Fibroblast of skin of abdomen (primary cell): ENCODE results near the gene KLF12.

Experiments used
- DNase-seq: peaks from one replicate; pipeline ENCODE4 v3.0.0-alpha.2; 2013

The KLF12 gene

GRCh38 chr13:74102691-74103090 lies 31.5 kb downstream of the KLF12 start:
- no peak for DNase-seq

GRCh38 chr13:74101436-74101835 lies 32.8 kb downstream of the KLF12 start:
- DNase-seq = no peak

DNA sequence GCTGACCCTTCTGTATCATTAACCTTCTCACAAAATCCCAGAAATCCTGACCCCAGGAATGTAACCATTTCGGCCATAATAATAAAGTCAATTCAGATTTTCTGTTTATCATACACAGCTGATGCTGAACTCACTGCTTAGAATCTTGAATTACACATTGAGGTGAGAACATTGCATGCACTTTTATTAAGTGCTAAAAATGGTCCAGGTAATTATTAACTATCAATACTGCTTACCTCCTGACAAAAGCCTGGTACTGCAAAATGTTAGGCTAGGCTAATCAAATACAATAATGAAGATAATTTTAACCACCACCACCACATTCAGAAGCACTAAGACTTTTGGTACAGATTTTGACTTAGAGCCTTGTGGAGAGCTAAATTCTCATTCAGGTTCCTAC lies 36.1 kb downstream of the KLF12 start:
- DNase-seq = no peak

DNA sequence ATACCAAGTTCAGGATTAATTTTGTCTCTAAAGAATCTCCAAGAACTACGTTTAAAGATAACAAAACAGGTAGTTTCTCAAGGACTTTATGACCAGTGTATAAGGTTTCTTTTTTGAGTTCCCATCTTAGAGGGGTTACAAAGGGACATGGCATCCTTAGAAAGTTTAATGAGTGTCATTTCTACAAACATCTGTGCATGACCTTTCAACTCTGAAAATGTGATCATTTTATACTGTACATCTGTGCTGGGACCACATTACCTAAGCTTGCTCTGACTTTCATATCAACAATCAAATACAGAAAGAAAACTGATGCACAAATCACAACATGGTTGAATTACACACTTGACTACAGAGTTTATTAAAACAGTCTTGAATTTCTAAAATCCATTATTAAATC lies 37.1 kb downstream of the KLF12 start:
- no peak for DNase-seq

DNA sequence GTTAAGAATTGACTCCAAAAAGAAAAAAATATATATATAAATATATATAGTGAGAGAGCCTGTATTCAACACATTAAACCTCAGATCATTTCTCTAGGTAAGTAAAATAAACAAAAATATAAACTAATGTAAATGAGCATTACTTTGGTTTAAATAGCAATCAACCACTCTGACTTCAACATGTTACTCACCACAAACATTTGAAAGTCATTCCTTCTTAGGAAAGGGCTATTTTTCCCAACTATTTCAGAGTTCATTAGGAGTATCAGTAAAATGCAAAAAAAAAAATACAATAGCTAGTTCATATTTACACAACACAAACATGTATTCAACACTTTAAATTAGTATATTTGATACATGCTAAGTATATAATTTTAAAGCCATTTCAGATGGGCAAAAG lies 40.5 kb downstream of the KLF12 start:
- no peak for DNase-seq

DNA sequence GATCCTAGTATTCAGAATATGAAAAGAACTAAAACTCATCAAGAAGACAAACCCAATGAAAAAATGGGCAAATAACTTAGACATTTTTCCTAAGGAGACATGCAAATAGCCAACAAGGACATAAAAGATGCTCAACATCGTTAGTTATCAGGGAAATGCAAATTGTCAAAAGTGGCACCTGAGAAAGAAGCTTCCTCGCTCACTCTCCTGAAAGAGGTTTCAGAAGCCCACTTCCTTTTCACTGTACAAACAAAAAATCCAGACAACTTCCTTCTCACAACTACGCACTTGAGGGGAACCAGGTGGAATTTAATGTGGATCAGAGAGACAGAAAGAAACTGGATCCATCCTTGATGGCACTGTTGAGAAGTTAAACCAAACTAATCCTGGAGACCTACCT lies 41.5 kb downstream of the KLF12 start:
- no peak for DNase-seq

DNA sequence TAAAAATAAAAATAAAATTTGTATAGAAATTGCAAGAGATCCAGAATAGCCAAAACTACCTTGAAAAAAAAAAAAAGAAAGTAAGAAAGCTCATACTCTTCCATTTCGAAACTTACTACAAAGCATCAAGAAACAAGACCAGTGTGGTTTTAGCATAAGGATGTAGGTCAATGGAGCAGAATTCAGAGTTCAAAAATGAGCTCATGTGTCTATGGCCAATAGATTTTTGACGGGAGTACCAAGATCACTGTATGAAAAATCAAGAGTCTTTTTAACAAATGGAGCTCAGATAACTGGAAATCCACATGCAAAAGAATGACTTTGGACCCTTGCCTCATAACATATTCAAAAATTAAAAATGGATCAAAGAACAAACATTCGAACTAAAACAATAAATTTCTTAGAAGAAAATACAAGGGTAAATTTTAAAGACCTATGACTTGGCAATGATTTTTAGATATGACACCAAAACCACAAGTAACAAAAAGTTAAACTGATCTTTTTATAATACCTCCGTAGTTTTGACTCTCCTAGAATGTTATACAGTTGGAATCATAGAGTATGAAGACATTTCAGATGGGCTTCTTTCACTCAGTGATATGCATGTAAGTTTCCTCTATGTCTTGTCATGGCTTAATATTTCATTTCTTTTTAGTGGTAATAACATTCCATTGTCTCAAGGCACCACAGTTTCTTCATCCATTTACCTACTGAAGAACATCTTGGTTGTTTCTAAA lies 43.2 kb downstream of the KLF12 start:
- DNase-seq = no peak

DNA sequence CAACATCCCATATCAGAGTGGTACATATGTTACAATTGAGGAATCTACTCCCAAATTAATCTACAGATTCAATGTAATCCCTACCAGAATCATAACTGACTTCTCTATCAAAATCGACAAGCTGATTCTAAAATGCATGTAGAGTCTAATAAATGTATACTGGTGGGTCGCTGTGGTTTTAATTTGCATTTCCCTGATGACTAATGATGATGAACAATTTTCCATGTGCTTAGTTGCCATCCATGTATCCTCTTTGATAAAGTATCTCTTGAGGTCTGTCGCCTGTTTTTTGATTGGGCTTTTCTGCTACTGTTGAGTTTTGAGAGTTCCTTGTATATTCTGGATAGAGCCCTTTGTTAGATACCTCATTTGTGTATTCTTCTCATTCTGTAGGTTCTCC lies 43.8 kb downstream of the KLF12 start:
- DNase-seq = no peak

DNA sequence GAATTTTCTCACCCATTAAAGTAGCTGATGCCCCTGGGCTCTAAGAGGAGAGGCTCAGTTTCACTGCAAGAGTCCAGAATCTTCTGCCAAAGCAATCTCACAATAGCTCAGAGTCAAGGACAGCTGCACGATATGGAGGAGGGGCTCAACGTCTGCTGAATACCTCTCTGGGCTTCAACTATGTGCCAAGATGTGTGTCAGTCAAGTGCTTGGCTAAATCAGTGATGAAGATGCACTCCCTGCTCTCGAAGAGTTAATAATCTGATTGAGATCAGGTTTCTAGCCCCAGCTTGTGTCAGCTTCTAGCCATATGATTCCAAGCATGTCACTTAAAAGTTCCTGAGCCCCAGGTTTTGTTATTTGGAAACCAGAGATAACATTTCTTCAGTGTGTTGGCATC lies 46.8 kb downstream of the KLF12 start:
- no peak for DNase-seq
